ENCODE measurements around the gene SUCLG2. TPM values are rescaled to one million over a fixed set of nuclear protein-coding genes. Genes with fewer than 3 reads are reported as not detected.

The SUCLG2 gene
- total RNA-seq, 1 donor from 2014 or later: 63.6 TPM

GRCh38 chr3:67688231-67688630, 33.8 kb upstream of the SUCLG2 start:
- Mint-ChIP-seq H3K9me3 (no peaks in the 10 kb centered on the region), H3K27me3 (ENCODE audit: insufficient read depth, low read depth) (peaks cover 3% of the 10 kb centered on the region), H3K4me1 (no peaks in the 10 kb centered on the region), H3K4me3 (no peak overlapping the region), H3K36me3 (no peaks in the 10 kb centered on the region), H3K27ac (no peak overlapping the region)
- no peak for DNase-seq (ENCODE audit: low spot score)
- Histone ChIP-seq H3F3A (ENCODE audit: low read depth) (no peaks in the 10 kb centered on the region), H3K27ac (no peak overlapping the region), H3K27me3 (no peaks in the 10 kb centered on the region), H3K36me3 (no peaks in the 10 kb centered on the region), H4K20me1 (ENCODE audit: low read depth) (no peaks in the 10 kb centered on the region), H3K4me1 (no peaks in the 10 kb centered on the region), H3K9ac (no peak overlapping the region), H2AFZ (replicated peaks) (no peak overlapping the region), H3K79me2 (ENCODE audit: low read depth) (no peaks in the 10 kb centered on the region), H3K9me3 (ENCODE audit: low read depth) (no peaks in the 10 kb centered on the region), H3K4me2 (no peak overlapping the region), H3K4me3 (no peak overlapping the region)
- no peak for TF ChIP-seq CTCF (IDR thresholded peaks at IDR 0.05)
- TF ChIP-seq EZH2phosphoT487 (IDR thresholded peaks at IDR 0.05): no peak
- TF ChIP-seq EZH2 (IDR thresholded peaks at IDR 0.05): no peak

GRCh38 chr3:67686069-67686468, 31.7 kb upstream of the SUCLG2 start:
- H3K4me1 Mint-ChIP-seq: no peaks in the 10 kb centered on the region
- H3K27me3 ChIP-seq: no peaks in the 10 kb centered on the region
- H3K79me2 ChIP-seq (ENCODE audit: low read depth): no peaks in the 10 kb centered on the region
- H3K9ac ChIP-seq: no peak overlapping the region
- TF ChIP-seq EZH2phosphoT487 (IDR thresholded peaks at IDR 0.05): no peak
- no peak for TF ChIP-seq EZH2 (IDR thresholded peaks at IDR 0.05)
- TF ChIP-seq CTCF (IDR thresholded peaks at IDR 0.05): no peak
- no peaks in the 10 kb centered on the region for H3K4me1 ChIP-seq
- H3K27ac ChIP-seq: no peak overlapping the region
- no peaks in the 10 kb centered on the region for H3K36me3 ChIP-seq
- H3K36me3 Mint-ChIP-seq: no peaks in the 10 kb centered on the region
- H3K4me3 Mint-ChIP-seq: no peak overlapping the region
- no peak overlapping the region for H2AFZ ChIP-seq (replicated peaks)
- H3K9me3 Mint-ChIP-seq: no peaks in the 10 kb centered on the region
- no peaks in the 10 kb centered on the region for H3K9me3 ChIP-seq (ENCODE audit: low read depth)
- no peak overlapping the region for H3K4me3 ChIP-seq
- no peaks in the 10 kb centered on the region for H3K27me3 Mint-ChIP-seq (ENCODE audit: insufficient read depth, low read depth)
- no peaks in the 10 kb centered on the region for H3F3A ChIP-seq (ENCODE audit: low read depth)
- no peak overlapping the region for H3K4me2 ChIP-seq
- no peaks in the 10 kb centered on the region for H4K20me1 ChIP-seq (ENCODE audit: low read depth)
- H3K27ac Mint-ChIP-seq: no peak overlapping the region
- no peak for DNase-seq (ENCODE audit: low spot score)

- H3K36me3 Mint-ChIP-seq: no peaks in the 10 kb centered on the region
- Histone ChIP-seq H3K4me3 (no peak overlapping the region), H3K4me1 (no peaks in the 10 kb centered on the region), H3K9ac (no peak overlapping the region), H3K27me3 (no peaks in the 10 kb centered on the region), H2AFZ (replicated peaks) (no peak overlapping the region), H3F3A (ENCODE audit: low read depth) (no peaks in the 10 kb centered on the region), H3K4me2 (no peak overlapping the region), H4K20me1 (ENCODE audit: low read depth) (no peaks in the 10 kb centered on the region), H3K36me3 (no peaks in the 10 kb centered on the region), H3K27ac (no peak overlapping the region), H3K9me3 (ENCODE audit: low read depth) (no peaks in the 10 kb centered on the region), H3K79me2 (ENCODE audit: low read depth) (no peaks in the 10 kb centered on the region)
- no peaks in the 10 kb centered on the region for H3K27me3 Mint-ChIP-seq (ENCODE audit: insufficient read depth, low read depth)
- DNase-seq (ENCODE audit: low spot score): no peak
- H3K27ac Mint-ChIP-seq: no peak overlapping the region
- no peaks in the 10 kb centered on the region for H3K4me1 Mint-ChIP-seq
- H3K4me3 Mint-ChIP-seq: no peak overlapping the region
- H3K9me3 Mint-ChIP-seq: no peaks in the 10 kb centered on the region
- TF ChIP-seq EZH2phosphoT487 (IDR thresholded peaks at IDR 0.05) (no peak), CTCF (IDR thresholded peaks at IDR 0.05) (no peak), EZH2 (IDR thresholded peaks at IDR 0.05) (no peak)
Measured at GRCh38 chr3:67685499-67685898, 31.1 kb upstream of the SUCLG2 start.
